Measurements from ENCODE around the gene RMRP.

The RMRP gene

GRCh38 chr9:35657546-35658136 is at the start of gene RMRP:
TSS of gene RMRP (minus strand) at chr9:35658019.
- peak within 1 kb of the TSS; percentile 82 for H3K4me3 ChIP-seq (ENCODE audit: low read depth, low read length)
- 0 out of 2 replicates have a peak, but pooled peaks have one; percentile 12 for TF ChIP-seq CTCF (IDR thresholded peaks at IDR 0.05; ENCODE audit: low read depth, low read length)

GRCh38 chr9:35706951-35707350 is 49.1 kb upstream of the RMRP start:
- no peak overlapping the region for H3K4me3 ChIP-seq (ENCODE audit: low read depth, low read length)
- no peak for TF ChIP-seq CTCF (IDR thresholded peaks at IDR 0.05; ENCODE audit: low read depth, low read length)

DNA sequence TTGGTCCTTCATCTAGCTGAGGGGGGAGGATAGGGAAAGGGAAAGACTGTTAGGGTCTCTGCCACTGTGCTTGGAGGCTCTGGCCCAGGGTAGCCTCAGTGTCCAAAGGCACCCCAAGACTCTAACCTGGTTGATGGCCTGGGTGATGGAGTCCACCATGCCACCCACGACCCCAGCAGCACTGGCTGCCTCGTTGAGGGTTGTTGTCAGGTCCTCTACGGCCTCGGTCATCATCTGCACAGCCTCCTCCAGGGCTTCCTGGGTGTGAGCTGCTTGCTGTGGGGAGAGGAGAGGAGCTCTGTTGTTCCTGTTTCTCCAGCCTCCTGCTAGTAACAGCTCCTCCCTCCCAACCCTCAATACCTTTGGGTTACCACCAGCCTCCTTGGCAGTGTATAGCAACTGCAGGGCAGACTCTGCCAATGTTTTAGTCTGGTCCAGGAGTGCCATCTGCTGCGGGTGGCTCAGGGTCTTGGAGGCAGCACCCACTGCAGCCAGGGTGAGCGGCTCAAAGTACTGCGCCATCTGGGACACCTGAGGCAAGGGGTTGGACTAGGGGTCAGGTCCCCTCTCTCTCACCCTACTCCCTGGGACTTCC is 48.1 kb upstream of the RMRP start:
- no peak overlapping the region for H3K4me3 ChIP-seq (ENCODE audit: low read depth, low read length)
- TF ChIP-seq CTCF (IDR thresholded peaks at IDR 0.05; ENCODE audit: low read depth, low read length), result no peak

DNA sequence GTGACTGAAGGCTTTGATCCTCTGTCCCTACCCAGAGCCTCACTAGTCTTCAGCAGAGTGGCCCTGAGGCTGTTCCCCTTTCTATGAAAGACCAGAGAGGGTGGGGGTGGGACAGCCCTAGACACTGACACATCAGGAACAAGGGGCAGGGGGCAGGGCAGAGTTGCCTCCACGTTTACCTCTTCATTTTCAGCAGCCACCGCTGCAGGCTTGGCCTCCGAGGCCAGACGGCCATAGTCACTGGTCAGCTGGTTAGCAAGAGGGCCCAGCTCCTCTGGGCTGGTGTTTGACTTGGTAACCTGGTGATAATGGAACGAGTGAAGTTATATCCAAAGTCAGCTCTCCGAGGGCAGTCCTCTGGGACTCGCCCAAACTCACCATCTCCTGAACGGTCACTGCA is 47.6 kb upstream of the RMRP start:
- TF ChIP-seq CTCF (IDR thresholded peaks at IDR 0.05; ENCODE audit: low read depth, low read length), result no peak
- H3K4me3 ChIP-seq (ENCODE audit: low read depth, low read length), result no peak overlapping the region

DNA sequence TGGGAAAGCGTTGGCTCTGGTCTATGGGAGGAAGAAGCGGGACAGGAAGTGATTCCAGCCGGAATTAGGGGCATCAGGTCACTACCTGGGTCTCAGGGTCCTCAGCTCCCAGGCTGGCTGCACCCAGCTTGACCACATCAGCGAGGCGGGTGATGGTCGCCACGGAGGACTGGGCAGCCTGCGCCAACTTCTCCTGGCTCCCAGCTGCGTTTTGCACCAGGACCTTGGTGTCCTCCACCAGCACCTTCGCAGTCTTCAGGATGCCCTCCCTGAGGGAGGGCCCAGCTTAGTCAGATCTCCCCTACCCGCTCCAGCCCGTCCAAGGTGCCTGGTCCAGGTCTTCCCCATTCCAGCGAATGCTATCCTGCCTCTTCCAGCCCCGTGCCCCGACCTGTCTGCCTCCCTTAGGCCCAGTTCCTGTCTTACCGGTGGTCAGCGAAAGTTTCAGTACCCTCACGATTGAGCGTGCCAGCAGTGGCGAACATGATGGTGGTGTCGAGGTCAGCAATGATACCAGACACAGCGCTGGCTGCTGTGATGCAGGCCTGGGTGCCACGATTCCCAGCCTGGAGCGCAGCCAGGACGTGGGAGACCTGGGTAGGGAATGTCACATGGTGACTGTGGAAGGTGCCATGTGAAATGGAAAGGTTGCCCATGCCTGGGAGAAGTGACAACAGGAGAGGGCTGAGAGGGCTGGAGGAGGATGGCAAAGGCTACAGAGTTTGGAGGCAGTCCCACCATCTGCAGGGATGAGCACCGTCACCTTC is 46.3 kb upstream of the RMRP start:
- H3K4me3 ChIP-seq (ENCODE audit: low read depth, low read length), result no peak overlapping the region
- TF ChIP-seq CTCF (IDR thresholded peaks at IDR 0.05; ENCODE audit: low read depth, low read length), result no peak

DNA sequence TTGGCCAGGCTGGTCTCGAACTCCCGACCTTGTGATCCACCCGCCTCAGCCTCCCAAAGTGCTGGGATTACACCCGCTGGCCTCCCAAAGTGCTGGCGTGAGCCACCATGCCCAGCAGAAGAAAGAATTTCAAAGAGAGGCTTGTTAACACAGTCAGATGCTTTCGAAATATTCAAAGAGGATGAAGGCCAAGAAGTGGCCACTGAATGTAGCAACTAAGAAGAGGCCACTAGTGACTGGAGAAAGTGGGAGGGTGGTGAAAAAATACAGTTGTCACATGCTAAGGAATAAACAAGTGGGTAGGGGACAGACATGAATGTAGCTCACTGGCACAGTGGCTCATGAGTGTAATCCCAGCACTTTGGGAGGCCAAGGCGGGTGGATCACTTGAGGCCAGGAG is 44.9 kb upstream of the RMRP start:
- no peak for TF ChIP-seq CTCF (IDR thresholded peaks at IDR 0.05; ENCODE audit: low read depth, low read length)
- no peak overlapping the region for H3K4me3 ChIP-seq (ENCODE audit: low read depth, low read length)

DNA sequence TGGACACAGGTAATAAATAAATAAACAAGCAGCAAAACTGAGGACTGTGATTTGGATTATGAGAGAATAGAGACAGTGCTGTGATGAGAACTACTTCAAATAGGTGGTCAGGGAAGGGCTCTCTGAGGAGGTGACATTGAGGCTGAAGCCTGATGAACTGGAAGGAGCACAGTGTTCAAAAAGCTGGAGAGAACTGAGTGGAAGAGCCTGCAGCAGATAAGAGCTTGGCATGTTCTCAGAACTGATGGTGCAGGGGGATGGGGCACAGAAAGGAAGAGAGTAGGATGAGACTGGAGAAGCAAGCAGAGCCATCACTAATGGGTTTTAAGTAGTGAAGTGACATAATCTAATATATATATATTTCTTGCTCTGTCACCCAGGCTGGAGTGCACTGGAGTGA is 43.1 kb upstream of the RMRP start:
- no peak overlapping the region for H3K4me3 ChIP-seq (ENCODE audit: low read depth, low read length)
- TF ChIP-seq CTCF (IDR thresholded peaks at IDR 0.05; ENCODE audit: low read depth, low read length), result no peak
